Activated CD8-positive, alpha-beta T cell treated with anti-CD3 and anti-CD28 coated beads for 36 hours (primary cell): ENCODE measurements around the gene GOLGA6A. TPM values are rescaled to one million over a fixed set of nuclear protein-coding genes. Genes with fewer than 3 reads are reported as not detected.
"Not testable (repeated sequence)": the region's sequence is repeated elsewhere in the genome, so short reads cannot be mapped to it uniquely, and the experiment has no call there.

Experiments used
- ATAC-seq: fragments of 200-7000 bp; cut with Tn5 transposase; one replicate; pipeline ENCODE4 v1.10.0; 2021; ENCODE audit warnings: mild to moderate bottlenecking, moderate library complexity
- CTCF ChIA-PET: fragments of 350-600 bp; sonication (Branson Sonifier 250); formaldehyde crosslinking; loops from one replicate; lab custom pipeline; 2021; ENCODE audit warnings: antibody characterized with exemption; lab: Charles Lee
- POLR2A ChIA-PET: fragments of 350-600 bp; sonication (Branson Sonifier 250); formaldehyde crosslinking; loops from one replicate; lab custom pipeline; 2021; ENCODE audit warnings: antibody characterized with exemption; lab: Charles Lee
- DNase-seq: peaks from one replicate; pipeline ENCODE4 v3.0.0-alpha.2; 2020
- H3K27ac Mint-ChIP-seq: one replicate; pipeline ENCODE4 v1.8.0; 2021; ENCODE audit warnings: mild to moderate bottlenecking, mixed read lengths
- H3K27me3 Mint-ChIP-seq: one replicate; pipeline ENCODE4 v1.8.0; 2021; ENCODE audit warnings: mixed read lengths
- H3K36me3 Mint-ChIP-seq: one replicate; pipeline ENCODE4 v1.8.0; 2021; ENCODE audit warnings: low read depth, mixed read lengths
- H3K4me1 Mint-ChIP-seq: one replicate; pipeline ENCODE4 v1.8.0; 2021; ENCODE audit warnings: low read depth, mixed read lengths
- H3K4me3 Mint-ChIP-seq: one replicate; pipeline ENCODE4 v1.8.0; 2021; ENCODE audit warnings: mild to moderate bottlenecking, moderate library complexity, mixed read lengths
- H3K9me3 Mint-ChIP-seq: one replicate; pipeline ENCODE4 v1.8.0; 2021; ENCODE audit warnings: mixed read lengths
- intact Hi-C: fragments of 100-400 bp; cut with micrococcal nuclease; formaldehyde crosslinking; loops from one replicate; pipeline ENCODE4 v1.10.0; 2022
- total RNA-seq, 2 experiments: library from RNA; stranded (reverse); gene quantifications; one replicate each; pipeline ENCODE4 v1.2.3, GENCODE V29; 2021
- TF ChIP-seq, protein P1 (sequence below): fragments of 200-600 bp; IDR thresholded peaks from one replicate; pipeline ENCODE4 v1.8.0; 2022; ENCODE audit warnings: antibody characterized with exemption, mild to moderate bottlenecking

The GOLGA6A gene
- total RNA-seq, 2 experiments from 2014 or later = not detected

DNA sequence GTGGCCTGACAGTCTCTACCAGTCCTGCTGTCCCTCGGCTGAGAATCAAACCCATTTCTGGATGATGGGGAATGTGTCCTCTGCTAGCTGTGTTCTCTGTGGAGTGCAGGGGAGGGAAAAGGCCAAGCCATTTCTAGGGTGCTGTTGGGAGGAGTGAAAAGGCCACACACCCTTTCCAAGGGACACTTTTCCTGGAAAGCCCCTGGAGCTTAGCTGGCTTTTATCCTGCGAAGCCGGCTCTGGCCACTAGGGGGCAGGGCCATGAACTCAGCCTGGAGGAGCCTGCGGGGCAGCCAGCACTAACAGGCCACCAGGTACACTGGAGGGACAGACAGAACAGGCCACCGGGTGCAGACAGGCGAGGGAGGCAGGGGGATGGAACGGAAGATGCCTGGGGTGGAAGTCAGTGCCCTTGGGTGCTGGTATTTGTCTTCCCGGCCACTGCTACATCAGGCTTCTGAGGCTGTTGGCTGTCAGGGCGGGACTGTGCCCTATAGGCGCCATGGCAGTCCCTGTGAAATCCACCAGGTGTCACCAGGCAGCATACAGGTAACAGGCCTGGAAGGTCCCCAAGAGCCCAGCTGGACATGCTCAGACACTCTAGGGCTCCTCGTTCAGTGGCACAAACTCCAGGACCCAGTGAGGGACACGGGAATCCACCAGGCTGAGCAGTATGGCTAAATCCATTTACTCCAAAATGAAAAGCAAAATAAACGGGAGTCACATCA is 16.5 kb downstream of the GOLGA6A start:
- H3K27ac Mint-ChIP-seq, H3K27me3 Mint-ChIP-seq, intact Hi-C loops, H3K4me1 Mint-ChIP-seq, H3K9me3 Mint-ChIP-seq, POLR2A ChIA-PET, H3K4me3 Mint-ChIP-seq, H3K36me3 Mint-ChIP-seq: not testable (repeated sequence)
- DNase-seq (peak; percentile 66), ATAC-seq (peak; percentile 99)
- TF ChIP-seq, protein P1, sequence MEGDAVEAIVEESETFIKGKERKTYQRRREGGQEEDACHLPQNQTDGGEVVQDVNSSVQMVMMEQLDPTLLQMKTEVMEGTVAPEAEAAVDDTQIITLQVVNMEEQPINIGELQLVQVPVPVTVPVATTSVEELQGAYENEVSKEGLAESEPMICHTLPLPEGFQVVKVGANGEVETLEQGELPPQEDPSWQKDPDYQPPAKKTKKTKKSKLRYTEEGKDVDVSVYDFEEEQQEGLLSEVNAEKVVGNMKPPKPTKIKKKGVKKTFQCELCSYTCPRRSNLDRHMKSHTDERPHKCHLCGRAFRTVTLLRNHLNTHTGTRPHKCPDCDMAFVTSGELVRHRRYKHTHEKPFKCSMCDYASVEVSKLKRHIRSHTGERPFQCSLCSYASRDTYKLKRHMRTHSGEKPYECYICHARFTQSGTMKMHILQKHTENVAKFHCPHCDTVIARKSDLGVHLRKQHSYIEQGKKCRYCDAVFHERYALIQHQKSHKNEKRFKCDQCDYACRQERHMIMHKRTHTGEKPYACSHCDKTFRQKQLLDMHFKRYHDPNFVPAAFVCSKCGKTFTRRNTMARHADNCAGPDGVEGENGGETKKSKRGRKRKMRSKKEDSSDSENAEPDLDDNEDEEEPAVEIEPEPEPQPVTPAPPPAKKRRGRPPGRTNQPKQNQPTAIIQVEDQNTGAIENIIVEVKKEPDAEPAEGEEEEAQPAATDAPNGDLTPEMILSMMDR = peak; percentile 62
- CTCF ChIA-PET = interaction anchor here (1.5 kb wide), 1 partner anchor 13 kb away, joined by 5 read pairs; no protein-coding TSS in a partner anchor

DNA sequence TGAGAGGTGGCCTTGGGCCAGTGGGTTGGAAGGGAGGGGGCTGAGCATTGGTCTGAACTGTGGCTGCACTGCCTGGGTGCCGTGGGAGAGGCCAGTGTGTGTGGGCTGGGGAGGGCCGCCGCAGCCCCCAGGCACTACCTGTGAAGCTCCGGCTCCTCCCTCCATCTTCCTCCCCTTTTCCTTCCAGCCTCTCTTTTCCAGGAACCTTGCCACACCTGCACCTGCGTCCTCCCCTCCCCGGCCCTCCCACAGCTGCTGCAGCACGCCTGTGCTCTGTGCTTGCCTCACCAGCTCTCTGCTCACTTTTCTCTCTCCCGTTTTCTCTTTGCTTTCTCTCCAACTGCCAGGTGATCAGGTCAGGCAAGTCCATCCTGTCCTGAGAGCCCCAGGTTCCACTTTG is 17.5 kb downstream of the GOLGA6A start:
- DNase-seq, H3K27ac Mint-ChIP-seq: not testable (repeated sequence)
- CTCF ChIA-PET = interaction anchor here (0.9 to 1.5 kb wide), 3 partner anchors 11 to 92 kb away, joined by 3 to 5 read pairs (median 3); no protein-coding TSS in a partner anchor

DNA sequence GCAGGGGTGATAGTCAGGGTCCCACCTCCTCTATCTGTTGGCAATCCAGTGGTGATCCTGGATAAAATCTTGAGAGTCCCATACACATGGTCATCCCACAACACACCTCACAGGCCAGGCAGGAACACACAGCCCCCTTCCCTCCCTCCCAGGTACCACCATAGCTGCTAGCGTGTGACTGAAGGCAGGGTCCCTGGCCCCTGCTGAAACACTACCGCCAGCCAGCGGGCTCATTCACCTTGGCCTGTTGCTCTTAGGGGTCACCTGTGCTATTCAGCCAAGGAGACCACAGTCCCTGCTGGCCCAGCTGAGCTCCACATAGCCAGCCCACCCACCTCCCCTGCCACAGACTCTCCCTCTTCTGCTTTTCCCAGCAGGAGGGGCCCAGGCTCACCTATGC is 18.2 kb downstream of the GOLGA6A start:
- H3K36me3 Mint-ChIP-seq, H3K27me3 Mint-ChIP-seq, H3K9me3 Mint-ChIP-seq, DNase-seq, H3K27ac Mint-ChIP-seq, POLR2A ChIA-PET, H3K4me3 Mint-ChIP-seq, ATAC-seq, intact Hi-C loops, H3K4me1 Mint-ChIP-seq: not testable (repeated sequence)
- CTCF ChIA-PET = interaction anchor here (1.4 to 1.5 kb wide), 2 partner anchors 12 to 91 kb away, joined by 3 to 5 read pairs; no protein-coding TSS in a partner anchor

More for the DNA sequence above, 17.5 kb downstream of the GOLGA6A start:
- H3K27me3 Mint-ChIP-seq, H3K4me3 Mint-ChIP-seq, ATAC-seq, H3K36me3 Mint-ChIP-seq, POLR2A ChIA-PET, H3K9me3 Mint-ChIP-seq, intact Hi-C loops, H3K4me1 Mint-ChIP-seq: not testable (repeated sequence)

DNA sequence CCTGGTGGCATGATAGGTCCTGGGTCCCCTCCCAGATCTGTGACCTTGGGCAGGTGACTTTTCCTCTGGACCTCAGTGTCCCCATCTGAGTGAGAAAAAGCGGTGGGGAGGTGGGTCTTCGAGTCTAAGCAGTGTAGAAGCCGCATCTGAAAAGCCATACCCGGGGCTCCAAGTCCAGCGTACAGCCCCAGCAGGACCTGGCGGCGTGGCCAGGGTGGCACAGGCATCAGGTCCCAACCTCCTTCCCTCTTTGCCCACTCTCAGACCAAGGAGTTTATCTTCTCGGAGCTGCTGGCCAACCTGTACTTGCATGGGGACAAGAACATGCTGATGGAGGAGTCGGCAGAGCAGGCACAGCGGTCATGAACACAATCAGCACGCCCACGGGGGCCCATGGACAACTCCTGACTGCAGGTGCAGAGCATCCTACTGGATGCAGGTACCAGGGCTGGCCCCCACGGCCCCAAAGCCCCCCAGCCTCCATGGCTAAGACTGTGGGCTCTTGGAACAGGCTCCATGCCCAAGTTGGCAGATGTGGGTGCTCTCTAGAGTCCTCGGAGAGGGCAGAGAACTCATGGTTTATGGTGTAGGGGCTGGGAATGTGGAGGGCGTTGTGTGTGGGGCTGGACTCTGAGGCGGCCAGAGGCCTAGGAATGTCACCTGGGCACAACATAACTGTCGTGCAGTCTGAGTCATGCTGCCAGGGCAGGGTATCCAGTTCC is 18.8 kb downstream of the GOLGA6A start:
- ATAC-seq, DNase-seq, intact Hi-C loops, POLR2A ChIA-PET, H3K36me3 Mint-ChIP-seq, H3K4me3 Mint-ChIP-seq, H3K27ac Mint-ChIP-seq, H3K27me3 Mint-ChIP-seq, H3K9me3 Mint-ChIP-seq: not testable (repeated sequence)
- CTCF ChIA-PET = interaction anchor here (1.4 kb wide), 1 partner anchor 91 kb away, joined by 3 read pairs; no protein-coding TSS in a partner anchor
- peaks cover 11% of the 10 kb centered on the region for H3K4me1 Mint-ChIP-seq

DNA sequence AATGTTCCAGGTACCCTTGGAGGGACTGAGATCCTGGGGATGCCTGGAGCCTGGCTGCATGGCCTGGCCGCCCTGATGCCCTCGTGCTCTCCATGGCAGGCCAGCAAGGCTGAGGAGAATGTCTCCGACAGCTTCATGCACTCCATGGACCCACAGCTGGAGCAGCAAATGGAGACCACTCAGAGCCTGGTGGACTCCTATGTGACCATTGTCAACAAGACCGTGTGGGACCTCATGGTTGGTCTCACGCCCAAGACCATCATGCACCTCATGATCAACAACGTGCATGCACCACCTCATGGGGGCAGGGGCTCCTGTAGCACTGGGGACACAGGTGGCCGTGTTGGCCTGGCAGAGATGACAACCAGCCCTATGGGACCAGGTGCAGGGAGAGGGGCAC is 19.7 kb downstream of the GOLGA6A start:
- TF ChIP-seq, protein P1 = no peak
- H3K4me3 Mint-ChIP-seq = no peak overlapping the region
- no peak for ATAC-seq
- H3K27ac Mint-ChIP-seq = no peak overlapping the region
- CTCF ChIA-PET = no interaction called here
- DNase-seq = no peak
- H3K9me3 Mint-ChIP-seq = no peaks in the 10 kb centered on the region
- H3K36me3 Mint-ChIP-seq = no peaks in the 10 kb centered on the region
- H3K4me1 Mint-ChIP-seq = peaks cover 11% of the 10 kb centered on the region
- intact Hi-C loops = no loop called here
- H3K27me3 Mint-ChIP-seq = peaks cover 3% of the 10 kb centered on the region
- POLR2A ChIA-PET = no interaction called here

DNA sequence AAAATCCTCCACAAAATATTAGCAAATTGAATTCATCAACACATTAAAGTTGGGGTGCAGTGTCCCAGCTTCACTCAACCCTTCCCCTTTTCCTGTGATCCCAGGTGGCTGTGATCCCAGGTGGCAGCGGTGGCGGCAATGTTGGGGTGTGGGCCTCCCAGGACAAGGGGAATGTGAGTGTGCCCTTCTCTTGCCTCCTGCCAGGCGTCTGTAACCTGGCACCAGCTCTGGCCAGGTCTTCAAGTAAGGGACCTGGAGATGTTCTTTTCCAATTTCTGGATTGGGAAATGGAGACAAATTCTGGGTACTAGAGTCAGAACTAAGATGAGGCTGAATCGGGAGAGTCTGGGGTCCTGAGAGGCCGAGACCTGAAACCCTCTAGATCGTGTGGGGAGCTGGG is 20.1 kb downstream of the GOLGA6A start:
- Mint-ChIP-seq H3K9me3 (no peaks in the 10 kb centered on the region), H3K27ac (no peak overlapping the region), H3K4me3 (no peak overlapping the region), H3K36me3 (no peaks in the 10 kb centered on the region), H3K27me3 (peaks cover 3% of the 10 kb centered on the region), H3K4me1 (peaks cover 11% of the 10 kb centered on the region)
- POLR2A ChIA-PET = no interaction called here
- intact Hi-C loops = no loop called here
- no peak for ATAC-seq
- CTCF ChIA-PET = interaction anchor here (0.6 kb wide), 1 partner anchor 169 kb away, joined by 3 read pairs; no protein-coding TSS in a partner anchor
- DNase-seq = no peak
- TF ChIP-seq, protein P1 = no peak
